ENCODE results near the gene MT4. TPM values are rescaled to one million over a fixed set of nuclear protein-coding genes. Genes with fewer than 3 reads are reported as not detected.

The MT4 gene
- total RNA-seq, 1 experiment from 2014 or later, result not detected

GRCh38 chr16:56600398-56600999, 35.6 kb downstream of the MT4 start:
- Histone ChIP-seq H3K9me3 (ENCODE audit: low read length) (no peaks in the 10 kb centered on the region), H3K27me3 (ENCODE audit: low read length) (no peaks in the 10 kb centered on the region), H3K27ac (ENCODE audit: low read length) (no peak overlapping the region), H4K20me1 (ENCODE audit: low read length) (no peaks in the 10 kb centered on the region), H3K4me2 (ENCODE audit: low read length) (peak overlapping the region; percentile 81), H3K9me2 (replicated peaks; ENCODE audit: low read length) (no peaks in the 10 kb centered on the region), H3F3A (ENCODE audit: low read length, unreplicated experiment) (peaks cover 5% of the 10 kb centered on the region), H3K9ac (ENCODE audit: low read length) (no peak overlapping the region), H3K4me1 (ENCODE audit: insufficient read depth, low read length) (peaks cover 14% of the 10 kb centered on the region), H3K4me3 (ENCODE audit: low read length) (peak overlapping the region; percentile 53; the same call in 1 of the 2 replicates), H2AFZ (ENCODE audit: low read length) (peak overlapping the region; percentile 66), H3K36me3 (ENCODE audit: low read depth, low read length) (no peaks in the 10 kb centered on the region), H3K79me2 (ENCODE audit: low read length) (no peaks in the 10 kb centered on the region)
- BruUV-seq (replicated peaks), result no TSS peak
- ATAC-seq (peak; percentile 69; the same call in 1 of the 2 replicates), DNase-seq (peak; percentile 68)
- POLR2A ChIA-PET (ENCODE audit: unreplicated experiment), result no interaction called here
- CTCF ChIA-PET, result interaction anchor here (0.5 to 1.1 kb wide), 7 partner anchors 26 to 1184 kb away, joined by 3 to 17 read pairs (median 4); no protein-coding TSS in a partner anchor
- intact Hi-C loops (cut with micrococcal nuclease), result loop anchor here (1.0 to 10.0 kb wide), 2 partner anchors 54 to 86 kb away; partner anchors contain the start of genes MT1B and MT1F
- TF ChIP-seq EZH2 (IDR thresholded peaks at IDR 0.05; ENCODE audit: low read length, unreplicated experiment), result no peak
- TF ChIP-seq, protein P1, sequence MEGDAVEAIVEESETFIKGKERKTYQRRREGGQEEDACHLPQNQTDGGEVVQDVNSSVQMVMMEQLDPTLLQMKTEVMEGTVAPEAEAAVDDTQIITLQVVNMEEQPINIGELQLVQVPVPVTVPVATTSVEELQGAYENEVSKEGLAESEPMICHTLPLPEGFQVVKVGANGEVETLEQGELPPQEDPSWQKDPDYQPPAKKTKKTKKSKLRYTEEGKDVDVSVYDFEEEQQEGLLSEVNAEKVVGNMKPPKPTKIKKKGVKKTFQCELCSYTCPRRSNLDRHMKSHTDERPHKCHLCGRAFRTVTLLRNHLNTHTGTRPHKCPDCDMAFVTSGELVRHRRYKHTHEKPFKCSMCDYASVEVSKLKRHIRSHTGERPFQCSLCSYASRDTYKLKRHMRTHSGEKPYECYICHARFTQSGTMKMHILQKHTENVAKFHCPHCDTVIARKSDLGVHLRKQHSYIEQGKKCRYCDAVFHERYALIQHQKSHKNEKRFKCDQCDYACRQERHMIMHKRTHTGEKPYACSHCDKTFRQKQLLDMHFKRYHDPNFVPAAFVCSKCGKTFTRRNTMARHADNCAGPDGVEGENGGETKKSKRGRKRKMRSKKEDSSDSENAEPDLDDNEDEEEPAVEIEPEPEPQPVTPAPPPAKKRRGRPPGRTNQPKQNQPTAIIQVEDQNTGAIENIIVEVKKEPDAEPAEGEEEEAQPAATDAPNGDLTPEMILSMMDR (conservative IDR thresholded peaks at IDR 0.05; ENCODE audit: low read depth, low read length), result peak; percentile 81

DNA sequence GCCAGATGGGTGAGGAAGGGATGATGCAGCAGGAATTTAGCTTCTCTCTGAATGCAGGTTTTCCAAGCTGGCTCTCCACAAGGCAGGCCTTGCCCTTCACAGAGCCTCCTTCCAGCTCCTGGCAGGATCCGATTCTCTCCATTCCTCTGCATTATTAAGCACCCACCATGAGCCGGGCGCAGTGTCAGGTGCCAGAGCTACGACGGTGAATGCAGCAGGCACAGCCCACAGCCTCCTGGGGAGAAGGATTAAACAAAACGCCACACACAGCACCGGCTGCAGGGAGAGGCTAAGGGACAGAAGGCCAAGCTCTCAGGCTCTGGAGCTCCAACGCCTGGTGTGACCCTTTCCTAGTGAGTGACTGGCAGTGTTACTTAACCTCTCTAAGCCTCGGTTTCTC, 36.5 kb downstream of the MT4 start:
- DNase-seq (no peak), ATAC-seq (no peak)
- H4K20me1 ChIP-seq (ENCODE audit: low read length), result no peaks in the 10 kb centered on the region
- H3K9me3 ChIP-seq (ENCODE audit: low read length), result no peaks in the 10 kb centered on the region
- H3F3A ChIP-seq (ENCODE audit: low read length, unreplicated experiment), result peaks cover 14% of the 10 kb centered on the region
- H3K4me1 ChIP-seq (ENCODE audit: insufficient read depth, low read length), result peaks cover 22% of the 10 kb centered on the region
- no peaks in the 10 kb centered on the region for H3K36me3 ChIP-seq (ENCODE audit: low read depth, low read length)
- no peaks in the 10 kb centered on the region for H3K9me2 ChIP-seq (replicated peaks; ENCODE audit: low read length)
- ChIA-PET CTCF (interaction anchor here (0.5 to 1.1 kb wide), 3 partner anchors 23 to 99 kb away, joined by 3 to 17 read pairs (median 5); no protein-coding TSS in a partner anchor), POLR2A (ENCODE audit: unreplicated experiment) (no interaction called here)
- no TSS peak for BruUV-seq (replicated peaks)
- no peak for TF ChIP-seq EZH2 (IDR thresholded peaks at IDR 0.05; ENCODE audit: low read length, unreplicated experiment)
- TF ChIP-seq EZH2phosphoT487 (IDR thresholded peaks at IDR 0.05; ENCODE audit: borderline replicate concordance, low read length), result no peak
- TF ChIP-seq, protein P1 (conservative IDR thresholded peaks at IDR 0.05; ENCODE audit: low read depth, low read length), result no peak
- no peak overlapping the region for H3K4me2 ChIP-seq (ENCODE audit: low read length)
- H3K79me2 ChIP-seq (ENCODE audit: low read length), result no peaks in the 10 kb centered on the region
- no peak overlapping the region for H2AFZ ChIP-seq (ENCODE audit: low read length)
- H3K27ac ChIP-seq (ENCODE audit: low read length), result no peak overlapping the region
- no peak overlapping the region for H3K9ac ChIP-seq (ENCODE audit: low read length)
- no peaks in the 10 kb centered on the region for H3K27me3 ChIP-seq (ENCODE audit: low read length)
- intact Hi-C loops (cut with micrococcal nuclease), result loop anchor here (10.0 kb wide), 1 partner anchor 53 kb away; the partner anchor contains the start of genes MT1B and MT1F
- H3K4me3 ChIP-seq (ENCODE audit: low read length), result no peak overlapping the region

DNA sequence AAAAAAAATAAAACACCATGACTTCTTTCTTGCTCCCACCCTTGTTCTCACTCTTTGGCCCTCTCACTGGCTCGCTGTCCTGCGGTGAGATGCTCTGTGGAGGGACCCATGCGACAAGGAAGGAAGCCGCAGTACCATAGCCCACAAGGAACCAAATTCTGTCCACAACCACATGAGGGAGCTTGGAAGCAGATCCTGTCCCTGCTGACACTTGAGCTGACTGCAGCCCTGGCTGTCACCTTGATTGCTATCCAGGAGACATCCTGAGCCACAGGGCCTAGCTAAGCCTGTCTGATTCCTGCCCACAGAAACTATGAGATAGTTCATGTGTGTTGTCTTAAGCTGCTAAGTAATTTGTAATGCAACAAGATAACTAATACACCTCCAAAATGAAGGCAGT, 38.7 kb downstream of the MT4 start:
- no peak overlapping the region for H2AFZ ChIP-seq (ENCODE audit: low read length)
- no peak overlapping the region for H3K4me3 ChIP-seq (ENCODE audit: low read length)
- no peaks in the 10 kb centered on the region for H3K27me3 ChIP-seq (ENCODE audit: low read length)
- BruUV-seq (replicated peaks), result no TSS peak
- no peak for TF ChIP-seq EZH2phosphoT487 (IDR thresholded peaks at IDR 0.05; ENCODE audit: borderline replicate concordance, low read length)
- TF ChIP-seq, protein P1 (conservative IDR thresholded peaks at IDR 0.05; ENCODE audit: low read depth, low read length), result peak; percentile 58
- ChIA-PET CTCF (interaction anchor here (0.7 to 1.4 kb wide), 3 partner anchors 40 to 99 kb away, joined by 4 to 29 read pairs (median 6); no protein-coding TSS in a partner anchor), POLR2A (ENCODE audit: unreplicated experiment) (interaction anchor here (0.5 to 1.0 kb wide), 2 partner anchors 54 to 69 kb away, joined by 4 to 9 read pairs; no protein-coding TSS in a partner anchor)
- no peaks in the 10 kb centered on the region for H4K20me1 ChIP-seq (ENCODE audit: low read length)
- no peaks in the 10 kb centered on the region for H3K36me3 ChIP-seq (ENCODE audit: low read depth, low read length)
- peak; percentile 7; the same call in 1 of the 2 replicates for ATAC-seq
- no peak overlapping the region for H3K4me2 ChIP-seq (ENCODE audit: low read length)
- H3K9me2 ChIP-seq (replicated peaks; ENCODE audit: low read length), result no peaks in the 10 kb centered on the region
- H3K79me2 ChIP-seq (ENCODE audit: low read length), result peaks cover 2% of the 10 kb centered on the region
- H3K9me3 ChIP-seq (ENCODE audit: low read length), result no peaks in the 10 kb centered on the region
- H3K27ac ChIP-seq (ENCODE audit: low read length), result no peak overlapping the region
- no peak overlapping the region for H3K9ac ChIP-seq (ENCODE audit: low read length)
- peaks cover 14% of the 10 kb centered on the region for H3F3A ChIP-seq (ENCODE audit: low read length, unreplicated experiment)
- DNase-seq, result peak; percentile 72
- intact Hi-C loops (cut with micrococcal nuclease), result loop anchor here (1.0 to 10.0 kb wide), 2 partner anchors 51 to 99 kb away; partner anchors contain the start of genes MT1B and MT1F
- H3K4me1 ChIP-seq (ENCODE audit: insufficient read depth, low read length), result peaks cover 39% of the 10 kb centered on the region
